BE2C (cell line): ENCODE measurements around the gene SOD2.
"Not testable (repeated sequence)": the region's sequence is repeated elsewhere in the genome, so short reads cannot be mapped to it uniquely, and the experiment has no call there.

Experiments
- DNase-seq: peaks from one replicate; pipeline ENCODE4 v3.0.0-alpha.2; 2020
- H3K27me3 ChIP-seq: fragments of 250-450 bp; sonication (Bioruptor Pico); 2 replicates; pipeline ENCODE4 v1.5.1; 2020; ENCODE audit warnings: mild to moderate bottlenecking
- H3K36me3 ChIP-seq: fragments of 250-450 bp; sonication (Bioruptor Pico); 2 replicates; pipeline ENCODE4 v1.5.1; 2020; ENCODE audit warnings: mild to moderate bottlenecking
- H3K4me1 ChIP-seq: fragments of 250-450 bp; sonication (Bioruptor Pico); 2 replicates; pipeline ENCODE4 v1.5.1; 2020
- H3K4me3 ChIP-seq: 2 replicates; pipeline ENCODE4 v1.5.1; 2011; ENCODE audit warnings: low read depth, low read length
- H3K9me3 ChIP-seq: fragments of 250-450 bp; sonication (Bioruptor Pico); 2 replicates; pipeline ENCODE4 v1.5.1; 2020
- CTCF ChIP-seq: IDR thresholded peaks from 2 replicates; pipeline ENCODE4 v1.5.1; 2012; ENCODE audit warnings: mild to moderate bottlenecking, low read depth, low read length

SOD2 gene

GRCh38 chr6:159691963-159692287 lies 1.1 kb downstream of the SOD2 start:
- Histone ChIP-seq H3K9me3 (no peaks in the 10 kb centered on the region), H3K4me1 (peaks cover 4% of the 10 kb centered on the region; the same call in 1 of the 2 replicates), H3K27me3 (no peaks in the 10 kb centered on the region), H3K4me3 (peak overlapping the region; percentile 80), H3K36me3 (peaks cover 14% of the 10 kb centered on the region)
- no peak for TF ChIP-seq CTCF
- peak; percentile 11 for DNase-seq

- Histone ChIP-seq H3K4me1 (peaks cover 4% of the 10 kb centered on the region; the same call in 1 of the 2 replicates), H3K36me3 (peaks cover 14% of the 10 kb centered on the region), H3K27me3 (no peaks in the 10 kb centered on the region), H3K9me3 (no peaks in the 10 kb centered on the region), H3K4me3 (peak overlapping the region; percentile 80)
- DNase-seq = no peak
- TF ChIP-seq CTCF = peak; percentile 76
Measured at GRCh38 chr6:159691133-159691962, 1.7 kb downstream of the SOD2 start.

GRCh38 chr6:159690135-159690534 lies 2.9 kb downstream of the SOD2 start:
- H3K36me3 ChIP-seq = peaks cover 23% of the 10 kb centered on the region
- DNase-seq, H3K4me1 ChIP-seq, H3K27me3 ChIP-seq, H3K9me3 ChIP-seq, H3K4me3 ChIP-seq: not testable (repeated sequence)

GRCh38 chr6:159689001-159689400 lies 4.0 kb downstream of the SOD2 start:
- no peak for DNase-seq
- TF ChIP-seq CTCF = no peak
- Histone ChIP-seq H3K36me3 (peaks cover 23% of the 10 kb centered on the region), H3K4me3 (no peak overlapping the region), H3K27me3 (no peaks in the 10 kb centered on the region), H3K4me1 (peaks cover 4% of the 10 kb centered on the region; the same call in 1 of the 2 replicates), H3K9me3 (no peaks in the 10 kb centered on the region)

- no peaks in the 10 kb centered on the region for H3K9me3 ChIP-seq
- H3K27me3 ChIP-seq = no peaks in the 10 kb centered on the region
- H3K4me3 ChIP-seq = no peak overlapping the region
- no peak for TF ChIP-seq CTCF
- no peak for DNase-seq
- peaks cover 4% of the 10 kb centered on the region; the same call in 1 of the 2 replicates for H3K4me1 ChIP-seq
- H3K36me3 ChIP-seq = peaks cover 29% of the 10 kb centered on the region
Measured at GRCh38 chr6:159688266-159688905, 4.7 kb downstream of the SOD2 start.

GRCh38 chr6:159687341-159687740 lies 5.7 kb downstream of the SOD2 start:
- no peak for TF ChIP-seq CTCF
- no peak for DNase-seq
- Histone ChIP-seq H3K4me3 (no peak overlapping the region), H3K4me1 (peaks cover 4% of the 10 kb centered on the region; the same call in 1 of the 2 replicates), H3K27me3 (no peaks in the 10 kb centered on the region), H3K9me3 (no peaks in the 10 kb centered on the region), H3K36me3 (peaks cover 36% of the 10 kb centered on the region)
